Activated CD8-positive, alpha-beta T cell treated with anti-CD3 and anti-CD28 coated beads, Interleukin-2, amount 10 ng/mL, durations not matched to agents 7 days and 5 days (primary cell): ENCODE results near the gene TEX10. TPM values are rescaled to one million over a fixed set of nuclear protein-coding genes. Genes with fewer than 3 reads are reported as not detected.
A peak's percentile ranks its signal among the peaks of the same experiment; 100 is the strongest.

ENCODE experiments used
- ATAC-seq: fragments of 150-1000 bp; cut with Tn5 transposase; one replicate; pipeline ENCODE4 v1.10.0; 2021; ENCODE audit warnings: moderate library complexity
- CTCF ChIA-PET: fragments of 350-600 bp; sonication (Branson Sonifier 250); formaldehyde crosslinking; loops from one replicate; lab custom pipeline; 2021; ENCODE audit warnings: antibody characterized with exemption; lab: Charles Lee
- POLR2A ChIA-PET: fragments of 350-600 bp; sonication (Branson Sonifier 250); formaldehyde crosslinking; loops from one replicate; lab custom pipeline; 2021; ENCODE audit warnings: antibody characterized with exemption; lab: Charles Lee
- DNase-seq: peaks from one replicate; pipeline ENCODE4 v3.0.0-alpha.2; 2020
- H3K27ac Mint-ChIP-seq: one replicate; pipeline ENCODE4 v1.8.0; 2021; ENCODE audit warnings: mild to moderate bottlenecking, mixed read lengths
- H3K27me3 Mint-ChIP-seq: one replicate; pipeline ENCODE4 v1.8.0; 2021; ENCODE audit warnings: low read depth, mixed read lengths
- H3K36me3 Mint-ChIP-seq: one replicate; pipeline ENCODE4 v1.8.0; 2021; ENCODE audit warnings: low read depth, mixed read lengths
- H3K4me1 Mint-ChIP-seq: one replicate; pipeline ENCODE4 v1.8.0; 2021; ENCODE audit warnings: low read depth, mixed read lengths
- H3K4me3 Mint-ChIP-seq: one replicate; pipeline ENCODE4 v1.8.0; 2021; ENCODE audit warnings: mild to moderate bottlenecking, mixed read lengths
- H3K9me3 Mint-ChIP-seq: one replicate; pipeline ENCODE4 v1.8.0; 2022; ENCODE audit warnings: mixed read lengths; ENCODE audit not compliant: insufficient read depth
- total RNA-seq, 2 experiments: library from RNA; stranded (reverse); gene quantifications; one replicate each; pipeline ENCODE4 v1.2.3, GENCODE V29; 2021

Gene TEX10
- total RNA-seq, 2 experiments from 2014 or later: 20.6 to 21.0 TPM

DNA sequence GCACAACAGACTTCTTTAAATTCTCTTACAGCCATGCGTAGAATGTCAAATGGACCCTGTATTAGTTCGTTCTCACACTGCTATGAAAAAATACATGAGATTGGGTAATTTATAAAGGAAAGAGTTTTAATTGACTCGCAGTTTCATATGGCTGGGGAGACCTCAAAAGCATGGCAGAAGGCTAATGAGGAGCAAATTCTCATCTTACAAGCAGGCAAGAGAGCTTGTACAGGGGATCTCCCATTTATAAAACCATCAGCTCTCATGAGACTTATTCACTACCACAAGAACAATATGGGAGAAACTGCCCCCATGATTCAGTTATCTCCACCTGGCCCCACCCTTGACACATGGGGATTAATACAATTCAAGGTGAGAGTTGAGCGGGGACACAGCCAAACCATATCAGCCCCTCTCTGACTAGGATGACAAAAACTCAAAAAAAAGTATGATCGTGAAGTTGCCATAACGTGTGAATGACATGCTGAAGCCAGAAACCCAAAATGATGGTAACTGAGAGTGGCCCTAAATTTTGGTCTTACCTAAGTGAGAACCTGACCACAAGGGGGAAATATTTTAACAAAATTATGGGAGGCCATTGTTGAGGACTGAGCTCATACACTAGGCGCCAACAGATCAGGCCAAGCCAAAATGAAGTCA, 17.5 kb upstream of the TEX10 start:
- CTCF ChIA-PET: no interaction called here
- Mint-ChIP-seq H3K4me1 (no peaks in the 10 kb centered on the region), H3K27me3 (no peaks in the 10 kb centered on the region), H3K9me3 (peaks cover 9% of the 10 kb centered on the region), H3K36me3 (no peaks in the 10 kb centered on the region), H3K27ac (no peak overlapping the region), H3K4me3 (no peak overlapping the region)
- POLR2A ChIA-PET: no interaction called here
- DNase-seq: no peak
- ATAC-seq: no peak

DNA sequence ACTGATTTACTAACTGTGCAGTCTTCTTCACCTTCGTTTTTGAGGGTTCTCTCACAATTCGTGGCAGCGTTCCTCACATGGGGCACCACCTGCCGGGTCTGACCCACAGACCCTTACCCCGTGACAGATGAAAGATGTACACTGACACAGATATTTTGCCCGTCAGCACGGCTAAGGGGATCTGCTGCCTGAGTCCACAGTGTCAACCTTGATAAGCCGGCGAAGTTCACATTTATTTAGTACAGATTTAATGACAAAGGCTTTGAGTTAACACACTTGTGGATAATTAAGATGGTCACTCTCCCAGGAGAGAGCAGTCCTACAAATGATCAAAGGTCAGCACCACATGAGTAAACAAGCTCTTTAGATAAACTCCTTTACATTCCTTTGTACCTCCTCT, 15.9 kb upstream of the TEX10 start:
- no peak overlapping the region for H3K27ac Mint-ChIP-seq
- no peak for ATAC-seq

DNA sequence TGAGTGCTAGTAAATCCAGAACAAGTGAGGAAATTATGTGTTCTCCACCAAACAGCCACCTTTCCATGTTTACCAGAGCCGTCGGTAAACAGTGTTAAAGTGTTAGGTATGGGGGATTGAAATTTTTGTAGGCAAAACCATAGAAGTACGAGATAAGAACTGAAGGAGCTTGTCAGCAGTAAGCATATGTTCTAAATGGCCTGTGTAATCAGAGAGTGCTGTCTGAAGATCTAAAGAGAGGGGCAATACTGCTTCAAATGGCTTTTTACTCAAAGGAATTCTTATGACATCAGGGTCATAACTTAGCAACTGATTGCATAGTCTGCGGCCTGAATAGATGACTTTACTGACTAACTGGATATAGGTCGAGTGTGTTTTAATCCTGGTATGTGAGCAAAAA, 13.4 kb upstream of the TEX10 start:
- DNase-seq (no peak), ATAC-seq (no peak)
- Mint-ChIP-seq H3K4me3 (no peak overlapping the region), H3K9me3 (peaks cover 12% of the 10 kb centered on the region), H3K27ac (no peak overlapping the region), H3K4me1 (no peaks in the 10 kb centered on the region), H3K27me3 (no peaks in the 10 kb centered on the region), H3K36me3 (peaks cover 2% of the 10 kb centered on the region)
- POLR2A ChIA-PET: no interaction called here
- CTCF ChIA-PET: no interaction called here

More for the DNA sequence above, 15.9 kb upstream of the TEX10 start:
- Mint-ChIP-seq H3K9me3 (peaks cover 9% of the 10 kb centered on the region), H3K4me1 (no peaks in the 10 kb centered on the region), H3K36me3 (peaks cover 2% of the 10 kb centered on the region), H3K4me3 (no peak overlapping the region), H3K27me3 (no peaks in the 10 kb centered on the region)
- ChIA-PET CTCF (interaction anchor here (1.7 kb wide), 1 partner anchor 15 kb away, joined by 4 read pairs; no protein-coding TSS in a partner anchor), POLR2A (interaction anchor here (0.6 kb wide), 1 partner anchor 10 kb away, joined by 3 read pairs; no protein-coding TSS in a partner anchor)
- no peak for DNase-seq

DNA sequence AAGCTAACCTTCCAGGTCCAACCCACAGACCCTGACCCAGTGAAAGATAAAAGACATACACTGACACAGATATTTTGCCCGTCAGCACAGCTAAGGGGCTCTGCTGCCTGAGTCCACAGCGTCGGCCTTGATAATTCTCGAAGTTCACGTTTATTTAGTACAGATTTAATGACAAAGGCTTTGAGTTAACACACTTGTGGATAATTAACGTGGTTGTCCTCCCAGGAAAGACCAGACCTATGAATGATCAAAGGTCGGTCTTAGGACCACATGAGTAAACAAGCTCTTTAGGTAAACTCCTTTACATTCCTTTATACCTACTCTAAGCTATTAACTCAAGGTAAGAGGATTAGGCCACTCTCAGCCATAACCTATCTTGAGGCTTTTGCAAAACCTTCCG, 11.3 kb upstream of the TEX10 start:
- no peak for DNase-seq
- ChIA-PET CTCF (interaction anchor here (1.0 kb wide), 1 partner anchor 11 kb away, joined by 3 read pairs; the partner anchor contains the start of gene TEX10), POLR2A (no interaction called here)
- no peak overlapping the region for H3K4me3 Mint-ChIP-seq
- H3K27ac Mint-ChIP-seq: no peak overlapping the region
- no peak for ATAC-seq
- no peaks in the 10 kb centered on the region for H3K27me3 Mint-ChIP-seq
- H3K9me3 Mint-ChIP-seq: peaks cover 15% of the 10 kb centered on the region
- no peaks in the 10 kb centered on the region for H3K4me1 Mint-ChIP-seq
- peaks cover 7% of the 10 kb centered on the region for H3K36me3 Mint-ChIP-seq

DNA sequence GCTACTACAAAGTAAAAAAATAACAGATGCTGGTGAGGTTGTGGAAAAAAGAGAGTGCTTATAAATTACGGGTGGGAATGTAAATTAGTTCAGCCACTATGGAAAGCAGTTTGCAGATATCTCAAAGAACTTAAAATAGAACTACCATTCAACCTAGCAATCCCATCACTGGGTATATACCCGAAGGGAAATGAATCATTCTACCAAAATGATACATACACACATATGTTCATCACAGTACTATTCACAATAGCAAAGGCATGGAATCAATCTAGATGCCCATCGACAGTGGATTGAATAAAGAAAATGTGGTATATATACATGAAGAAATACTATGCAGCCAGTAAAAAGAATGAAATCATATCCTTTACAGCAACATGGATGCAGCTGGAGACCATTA, 6.3 kb upstream of the TEX10 start:
- CTCF ChIA-PET: no interaction called here
- peaks cover 48% of the 10 kb centered on the region for H3K36me3 Mint-ChIP-seq
- ATAC-seq (no peak), DNase-seq (no peak)
- no peak overlapping the region for H3K27ac Mint-ChIP-seq
- H3K4me1 Mint-ChIP-seq: peaks cover 26% of the 10 kb centered on the region
- no peaks in the 10 kb centered on the region for H3K27me3 Mint-ChIP-seq
- POLR2A ChIA-PET: no interaction called here
- H3K9me3 Mint-ChIP-seq: peaks cover 42% of the 10 kb centered on the region
- H3K4me3 Mint-ChIP-seq: no peak overlapping the region

DNA sequence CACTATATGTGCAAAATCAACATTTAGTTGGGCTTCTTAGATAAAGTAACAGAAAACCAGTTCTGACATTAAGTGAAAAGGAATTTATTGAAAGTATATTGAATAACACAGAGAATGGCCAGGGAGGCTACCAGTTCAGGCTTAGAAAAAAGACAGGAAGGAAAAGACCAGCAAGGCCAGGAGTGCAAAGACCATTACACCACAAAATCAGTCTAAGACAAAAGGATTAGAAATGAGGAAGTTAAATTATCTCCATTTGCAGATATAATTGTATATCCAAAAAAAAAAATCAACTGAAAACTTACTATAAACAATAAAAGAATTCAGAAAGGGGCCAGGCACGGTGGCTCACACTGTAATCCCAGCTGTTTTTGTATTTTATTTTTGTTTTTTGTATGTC, 4.8 kb upstream of the TEX10 start:
- H3K4me1 Mint-ChIP-seq: peaks cover 37% of the 10 kb centered on the region
- H3K9me3 Mint-ChIP-seq: peaks cover 41% of the 10 kb centered on the region
- peaks cover 48% of the 10 kb centered on the region for H3K36me3 Mint-ChIP-seq
- ChIA-PET CTCF (interaction anchor here (0.8 kb wide), 1 partner anchor 81 kb away, joined by 4 read pairs; no protein-coding TSS in a partner anchor), POLR2A (interaction anchor here (0.7 kb wide), 1 partner anchor 1097 kb away, joined by 5 read pairs; no protein-coding TSS in a partner anchor)
- H3K4me3 Mint-ChIP-seq: no peak overlapping the region
- H3K27ac Mint-ChIP-seq: no peak overlapping the region
- DNase-seq: no peak
- no peak for ATAC-seq
- H3K27me3 Mint-ChIP-seq: no peaks in the 10 kb centered on the region

DNA sequence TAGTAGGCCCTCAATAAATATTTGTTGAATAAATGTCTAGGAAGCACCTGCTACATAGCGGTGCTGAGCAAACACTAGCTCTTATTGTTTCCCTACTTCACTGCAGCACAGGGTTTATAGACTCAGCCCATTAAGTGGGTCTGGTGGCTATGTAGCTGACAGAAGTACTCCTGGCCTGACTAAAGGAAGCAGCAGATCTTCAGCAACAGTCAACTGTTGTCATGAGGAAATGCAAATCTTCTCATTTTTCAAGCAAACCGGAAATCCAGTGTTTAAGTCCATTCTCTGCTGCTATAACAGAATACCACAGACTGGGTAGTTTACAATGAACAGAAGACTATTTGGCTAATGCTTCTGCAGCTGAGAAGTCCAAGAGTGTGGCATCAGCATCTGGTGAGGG, 2.8 kb upstream of the TEX10 start:
- Mint-ChIP-seq H3K36me3 (peaks cover 55% of the 10 kb centered on the region), H3K4me3 (no peak overlapping the region), H3K9me3 (peaks cover 41% of the 10 kb centered on the region), H3K27ac (no peak overlapping the region), H3K4me1 (peaks cover 45% of the 10 kb centered on the region), H3K27me3 (no peaks in the 10 kb centered on the region)
- ChIA-PET CTCF (interaction anchor here (1.5 kb wide), 1 partner anchor 34 kb away, joined by 3 read pairs; no protein-coding TSS in a partner anchor), POLR2A (no interaction called here)
- no peak for ATAC-seq
- no peak for DNase-seq

DNA sequence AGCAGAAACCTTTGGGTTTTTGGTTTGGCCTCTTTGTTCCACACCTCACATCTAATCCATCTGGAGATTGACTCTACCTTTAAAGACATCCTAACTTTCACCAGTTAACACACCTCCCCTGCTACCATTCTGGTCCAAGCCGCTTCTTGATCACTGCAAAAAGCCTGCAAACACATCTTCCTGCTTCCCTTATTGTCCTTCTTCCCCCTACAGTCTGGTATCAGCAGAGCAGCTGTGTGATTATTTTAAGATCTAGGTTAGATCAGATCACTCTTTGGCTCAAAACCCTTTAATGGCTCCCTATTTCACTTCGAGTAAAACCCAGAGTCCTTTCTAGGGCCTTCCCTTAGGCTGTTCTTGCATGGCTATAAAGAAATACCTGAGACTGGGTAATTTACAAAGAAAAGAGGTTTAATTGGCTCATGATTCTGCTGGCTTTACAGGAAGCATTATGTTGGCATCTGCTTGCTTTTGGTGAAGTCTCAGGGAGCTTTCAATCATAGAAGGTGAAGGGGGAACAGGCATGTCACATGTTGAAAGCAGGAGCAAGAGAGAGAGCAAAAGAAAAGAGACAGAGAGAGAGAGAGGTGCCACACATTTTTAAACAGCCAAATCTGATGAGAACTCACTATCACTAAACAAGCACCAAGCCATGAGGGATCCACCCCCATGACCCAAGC, 1.5 kb upstream of the TEX10 start:
- ChIA-PET POLR2A (no interaction called here), CTCF (interaction anchor here (1.5 to 5.1 kb wide), 2 partner anchors 10 to 29 kb away, joined by 3 to 35 read pairs; no protein-coding TSS in a partner anchor)
- Mint-ChIP-seq H3K4me3 (no peak overlapping the region), H3K36me3 (peaks cover 52% of the 10 kb centered on the region), H3K9me3 (peaks cover 38% of the 10 kb centered on the region), H3K27me3 (no peaks in the 10 kb centered on the region), H3K27ac (no peak overlapping the region), H3K4me1 (peaks cover 57% of the 10 kb centered on the region)
- no peak for DNase-seq
- no peak for ATAC-seq

DNA sequence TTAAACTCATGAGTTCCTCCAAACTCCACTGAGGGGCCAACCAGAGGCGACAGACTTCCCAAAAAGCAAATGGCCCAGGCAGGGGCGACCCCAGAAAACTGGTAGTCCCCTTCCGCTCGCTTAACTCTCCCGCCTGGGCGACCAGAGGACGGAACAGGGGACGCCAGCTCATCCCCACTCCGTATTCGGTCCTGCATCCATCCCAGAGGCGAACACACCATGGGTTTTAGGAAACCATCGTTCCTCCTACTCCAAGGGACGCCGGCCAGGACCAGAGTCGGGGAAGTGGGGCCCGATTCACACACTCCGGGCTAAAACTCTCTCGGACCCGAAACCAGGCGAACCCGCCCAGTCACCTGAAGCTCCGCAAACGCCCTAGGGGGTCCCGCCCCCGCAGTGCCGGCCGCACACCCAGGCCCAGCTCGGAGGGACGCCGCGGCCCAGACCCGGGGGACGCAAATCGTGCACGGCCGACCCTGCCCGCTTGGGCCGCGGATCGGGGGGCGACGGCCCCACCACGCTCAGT, 478 bp downstream of the TEX10 start:
- Mint-ChIP-seq H3K36me3 (peaks cover 44% of the 10 kb centered on the region), H3K4me3 (peak overlapping the region; percentile 99), H3K4me1 (peaks cover 48% of the 10 kb centered on the region), H3K27ac (peak overlapping the region; percentile 94), H3K27me3 (no peaks in the 10 kb centered on the region), H3K9me3 (peaks cover 21% of the 10 kb centered on the region)
- DNase-seq (peak; percentile 47), ATAC-seq (peak; percentile 59)
- ChIA-PET CTCF (interaction anchor here (1.0 to 5.1 kb wide), 5 partner anchors 12 to 137 kb away, joined by 3 to 35 read pairs (median 3); no protein-coding TSS in a partner anchor), POLR2A (interaction anchor here (0.7 to 1.6 kb wide), 5 partner anchors 9 to 39 kb away, joined by 3 to 4 read pairs (median 3); no protein-coding TSS in a partner anchor)

DNA sequence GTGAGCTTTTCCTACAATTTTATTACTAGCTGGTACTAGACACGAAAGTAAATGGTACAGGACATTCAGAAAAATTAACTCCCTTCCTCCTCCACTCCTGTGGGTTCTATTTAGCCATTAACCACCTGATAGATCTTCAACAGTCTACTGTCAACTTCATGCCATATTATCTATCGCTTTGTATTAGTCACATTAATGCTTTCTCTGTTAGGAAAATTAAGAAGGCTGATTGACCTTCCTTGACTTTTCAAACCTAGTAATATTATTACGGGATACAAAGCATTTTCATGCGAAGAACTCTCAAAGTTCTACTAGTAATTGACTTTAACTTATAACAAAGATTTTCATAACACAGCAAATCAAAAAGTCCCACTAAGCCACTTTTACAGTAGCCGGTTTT, 1.2 kb downstream of the TEX10 start:
- no peaks in the 10 kb centered on the region for H3K27me3 Mint-ChIP-seq
- peaks cover 46% of the 10 kb centered on the region for H3K4me1 Mint-ChIP-seq
- peak overlapping the region; percentile 99 for H3K4me3 Mint-ChIP-seq
- peaks cover 16% of the 10 kb centered on the region for H3K9me3 Mint-ChIP-seq
- ChIA-PET POLR2A (interaction anchor here (1.1 to 1.6 kb wide), 3 partner anchors 8 to 18 kb away, joined by 3 to 4 read pairs (median 3); no protein-coding TSS in a partner anchor), CTCF (interaction anchor here (1.0 to 5.1 kb wide), 5 partner anchors 9 to 136 kb away, joined by 3 to 35 read pairs (median 4); no protein-coding TSS in a partner anchor)
- H3K36me3 Mint-ChIP-seq: peaks cover 41% of the 10 kb centered on the region
- no peak for DNase-seq
- peak overlapping the region; percentile 94 for H3K27ac Mint-ChIP-seq
- no peak for ATAC-seq

DNA sequence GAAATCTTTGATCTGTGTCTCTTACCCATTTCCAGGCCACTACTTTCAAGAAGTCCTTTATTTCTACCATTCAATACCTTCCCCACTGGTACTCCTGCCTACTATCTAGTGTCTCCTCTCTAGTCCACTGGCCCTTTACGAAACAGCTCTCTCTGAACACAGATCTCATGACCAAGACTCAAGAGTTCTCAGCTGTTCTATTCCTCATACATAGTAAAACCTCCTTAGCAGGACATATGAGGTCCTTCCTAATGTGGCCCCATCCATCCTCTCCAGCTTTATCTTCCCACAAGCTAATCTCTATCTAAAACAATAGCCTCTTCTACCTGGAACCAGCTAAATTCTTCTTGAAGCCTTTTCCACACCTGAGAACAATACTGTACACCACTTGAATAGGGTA, 2.6 kb downstream of the TEX10 start:
- ChIA-PET CTCF (interaction anchor here (0.9 to 5.1 kb wide), 3 partner anchors 25 to 246 kb away, joined by 3 to 35 read pairs (median 4); no protein-coding TSS in a partner anchor), POLR2A (no interaction called here)
- ATAC-seq (no peak), DNase-seq (no peak)
- Mint-ChIP-seq H3K27me3 (no peaks in the 10 kb centered on the region), H3K36me3 (peaks cover 38% of the 10 kb centered on the region), H3K4me3 (no peak overlapping the region), H3K4me1 (peaks cover 41% of the 10 kb centered on the region), H3K9me3 (peaks cover 6% of the 10 kb centered on the region), H3K27ac (no peak overlapping the region)
